ENCODE results near the gene PRELP.

DNA sequence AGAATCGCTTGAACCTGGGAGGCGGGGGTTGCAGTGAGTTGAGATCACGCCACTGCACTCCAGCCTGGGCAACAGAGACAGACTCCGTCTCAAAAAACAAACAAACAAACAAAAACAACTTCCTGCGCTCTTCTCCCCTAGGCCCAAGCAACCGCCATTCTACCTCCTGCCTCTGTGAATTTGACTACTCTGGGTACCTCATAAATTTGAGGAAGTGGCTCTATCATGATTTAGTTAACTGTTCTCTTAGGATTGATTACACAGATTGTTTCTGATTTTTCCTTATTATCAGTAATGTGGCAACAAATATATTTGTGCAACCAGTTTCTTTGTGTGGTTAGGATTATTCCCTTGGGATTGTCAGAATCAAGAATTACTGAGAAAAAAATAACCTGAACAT is 48.1 kb downstream of the PRELP start:
- TF ChIP-seq POLR2A (IDR thresholded peaks at IDR 0.05): no peak
- TF ChIP-seq, protein P1, sequence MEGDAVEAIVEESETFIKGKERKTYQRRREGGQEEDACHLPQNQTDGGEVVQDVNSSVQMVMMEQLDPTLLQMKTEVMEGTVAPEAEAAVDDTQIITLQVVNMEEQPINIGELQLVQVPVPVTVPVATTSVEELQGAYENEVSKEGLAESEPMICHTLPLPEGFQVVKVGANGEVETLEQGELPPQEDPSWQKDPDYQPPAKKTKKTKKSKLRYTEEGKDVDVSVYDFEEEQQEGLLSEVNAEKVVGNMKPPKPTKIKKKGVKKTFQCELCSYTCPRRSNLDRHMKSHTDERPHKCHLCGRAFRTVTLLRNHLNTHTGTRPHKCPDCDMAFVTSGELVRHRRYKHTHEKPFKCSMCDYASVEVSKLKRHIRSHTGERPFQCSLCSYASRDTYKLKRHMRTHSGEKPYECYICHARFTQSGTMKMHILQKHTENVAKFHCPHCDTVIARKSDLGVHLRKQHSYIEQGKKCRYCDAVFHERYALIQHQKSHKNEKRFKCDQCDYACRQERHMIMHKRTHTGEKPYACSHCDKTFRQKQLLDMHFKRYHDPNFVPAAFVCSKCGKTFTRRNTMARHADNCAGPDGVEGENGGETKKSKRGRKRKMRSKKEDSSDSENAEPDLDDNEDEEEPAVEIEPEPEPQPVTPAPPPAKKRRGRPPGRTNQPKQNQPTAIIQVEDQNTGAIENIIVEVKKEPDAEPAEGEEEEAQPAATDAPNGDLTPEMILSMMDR (IDR thresholded peaks at IDR 0.05): no peak
